Keratinocyte (primary cell): ENCODE results near the gene KLF11. TPM values are rescaled to one million over a fixed set of nuclear protein-coding genes. Genes with fewer than 3 reads are reported as not detected.

Experiments used
- DNase-seq: peaks from one replicate; pipeline ENCODE4 v3.0.0-alpha.2; 2011; ENCODE audit warnings: low read depth, missing footprints, low spot score
- FAIRE-seq: peaks from 2 replicates; lab custom pipeline; 2011; peaks lifted over from hg19 to GRCh38; lab: Jason Lieb, UNC
- H2AFZ ChIP-seq: 2 replicates; pipeline ENCODE4 v1.6.0; 2012; ENCODE audit warnings: low read length, control low read depth, inconsistent platforms; ENCODE audit not compliant: control insufficient read depth
- H3K27ac ChIP-seq: 2 replicates; pipeline ENCODE4 v1.5.1; 2011; ENCODE audit warnings: low read length; ENCODE audit not compliant: control insufficient read depth, insufficient read depth
- H3K27me3 ChIP-seq: 3 replicates; pipeline ENCODE4 v1.6.0; 2011; ENCODE audit warnings: low read length; ENCODE audit not compliant: control insufficient read depth, insufficient read depth; ENCODE audit errors: extremely low read depth
- H3K36me3 ChIP-seq, 2 experiments: 2 replicates in 1 of 2; 3 replicates in 1 of 2; pipeline ENCODE4 v1.5.1; 2011; ENCODE audit warnings: low read length in 2 of 2, mild to moderate bottlenecking in 1 of 2; ENCODE audit not compliant: control insufficient read depth in 2 of 2, insufficient read depth in 2 of 2; ENCODE audit errors: extremely low read depth in 1 of 2
- H3K4me1 ChIP-seq: 3 replicates; pipeline ENCODE4 v1.5.1; 2011; ENCODE audit warnings: low read length; ENCODE audit not compliant: control insufficient read depth, insufficient read depth; ENCODE audit errors: extremely low read depth
- H3K4me2 ChIP-seq: 3 replicates; pipeline ENCODE4 v1.6.0; 2011; ENCODE audit warnings: low read depth, low read length; ENCODE audit not compliant: control insufficient read depth, insufficient read depth; ENCODE audit errors: extremely low read depth
- H3K4me3 ChIP-seq, 3 experiments: fragments of 200-600 bp in 1 of 3; sonication (generic) in 1 of 3; 2 replicates in 2 of 3; 3 replicates in 1 of 3; pipeline ENCODE4 v1.5.1; 2011 to 2016; ENCODE audit warnings: low read length in 3 of 3, mild to moderate bottlenecking in 3 of 3, control low read depth in 2 of 3, inconsistent platforms in 1 of 3, low read depth in 1 of 3, mixed read lengths in 1 of 3, mixed run types in 1 of 3, moderate library complexity in 1 of 3; ENCODE audit not compliant: control insufficient read depth in 2 of 3, insufficient read depth in 2 of 3; ENCODE audit errors: extremely low read depth in 1 of 3
- H3K79me2 ChIP-seq: 2 replicates; pipeline ENCODE4 v1.6.0; 2012; ENCODE audit warnings: low read length; ENCODE audit not compliant: control insufficient read depth, insufficient read depth
- H3K9ac ChIP-seq: 3 replicates; pipeline ENCODE4 v1.6.0; 2011; ENCODE audit warnings: low read length; ENCODE audit not compliant: control insufficient read depth, insufficient read depth; ENCODE audit errors: extremely low read depth
- H3K9me1 ChIP-seq: 3 replicates; pipeline ENCODE4 v1.6.0; 2011; ENCODE audit warnings: low read length; ENCODE audit not compliant: control insufficient read depth, insufficient read depth; ENCODE audit errors: extremely low read depth
- H3K9me3 ChIP-seq: 2 replicates; pipeline ENCODE4 v1.5.1; 2012; ENCODE audit warnings: low read depth, low read length; ENCODE audit not compliant: control insufficient read depth
- H4K20me1 ChIP-seq: 3 replicates; pipeline ENCODE4 v1.6.0; 2011; ENCODE audit warnings: low read length; ENCODE audit not compliant: control insufficient read depth, insufficient read depth; ENCODE audit errors: extremely low read depth
- EZH2 ChIP-seq: IDR thresholded peaks from one replicate; pipeline ENCODE4 v1.6.1; 2012; ENCODE audit warnings: inconsistent platforms, mild to moderate bottlenecking, low read length, moderate library complexity
- dilution Hi-C: fragments of 300-500 bp; cut with MboI; formaldehyde crosslinking; loops from one replicate; pipeline ENCODE4 v1.7.0; 2020; ENCODE audit warnings: low sequenced_read_pairs; ENCODE audit not compliant: extremely low pct_ligation_motif_present
- polyA plus RNA-seq, 5 experiments: library from polyadenylated mRNA; depleted of rRNA in 3 of 5; stranded (reverse) in 3 of 5; stranded (forward) in 1 of 5; unstranded in 1 of 5; fragments of >200 nt; gene quantifications; 1 replicate in 1 of 5; 2 replicates in 3 of 5; 3 replicates in 1 of 5; pipeline versions ENCODE4 v1.2.1 to v1.2.3, GENCODE V29; 2011 to 2012; ENCODE audit warnings: missing spikeins in 2 of 5, low read depth in 1 of 5, low replicate concordance in 1 of 5
- TF ChIP-seq, protein P1 (sequence below), 3 experiments: IDR thresholded peaks in 1 of 3; conservative IDR thresholded peaks in 1 of 3; optimal IDR thresholded peaks in 1 of 3; 2 replicates in 2 of 3; 3 replicates in 1 of 3; pipeline versions ENCODE3 to v1.5.1; 2011; ENCODE audit warnings: low read length in 3 of 3, mild to moderate bottlenecking in 3 of 3, moderate library complexity in 2 of 3, control low read depth in 1 of 3, inconsistent platforms in 1 of 3; ENCODE audit not compliant: insufficient read depth in 2 of 3; ENCODE audit errors: extremely low read depth in 1 of 3

KLF11 gene
- polyA plus RNA-seq, 1 donor (not counting 4 experiments of a cell fraction or from before 2014, with no cell fraction given), result 7.0 TPM

DNA sequence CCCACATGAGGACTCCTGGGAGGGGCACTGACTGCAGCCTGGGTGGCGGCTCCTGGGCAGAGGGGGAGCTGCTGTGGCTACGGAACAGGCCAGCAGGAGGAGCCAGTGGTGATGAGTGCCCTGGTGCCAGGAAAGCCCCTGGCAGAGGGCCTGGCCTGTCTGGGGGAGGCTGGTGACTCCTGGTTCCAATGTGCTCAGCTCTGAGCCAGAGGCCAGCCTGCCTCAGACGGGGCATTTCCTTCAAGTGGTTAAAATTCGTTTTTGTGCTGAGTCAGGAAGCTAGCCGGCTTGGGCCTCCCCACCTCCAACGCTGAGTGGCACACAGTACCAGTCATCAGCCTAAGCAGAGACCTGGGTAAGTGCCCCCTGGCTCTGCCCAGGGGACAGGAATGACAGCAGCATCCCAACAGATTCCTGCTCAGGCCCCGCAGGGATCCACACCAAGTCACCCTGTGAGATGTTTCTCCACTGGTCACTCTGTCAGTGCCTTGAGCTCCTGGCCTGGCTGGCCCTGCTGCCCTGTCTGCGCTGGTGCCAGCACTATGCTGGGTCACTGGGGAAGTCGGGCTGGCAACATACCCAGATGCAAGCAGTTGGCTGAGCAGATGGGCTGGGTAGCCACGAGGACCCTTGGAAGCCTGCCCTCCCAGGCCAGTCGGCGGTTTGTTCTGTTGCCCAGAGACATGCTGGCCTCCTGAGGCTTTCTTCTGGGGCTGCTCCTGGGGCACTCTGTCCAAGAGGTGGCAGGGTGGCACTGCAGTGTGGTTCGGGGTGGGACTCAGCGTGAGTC, 7.1 kb upstream of the KLF11 start:
- H3K4me1 ChIP-seq, result peaks cover 26% of the 10 kb centered on the region
- no peak overlapping the region for H3K4me3 ChIP-seq
- H2AFZ ChIP-seq, result no peak overlapping the region
- H3K79me2 ChIP-seq, result no peaks in the 10 kb centered on the region
- H3K9ac ChIP-seq, result peak overlapping the region; percentile 25
- no peaks in the 10 kb centered on the region for H4K20me1 ChIP-seq
- no peak for FAIRE-seq
- no peak overlapping the region for H3K27ac ChIP-seq
- H3K4me2 ChIP-seq, result peak overlapping the region; percentile 39
- no peaks in the 10 kb centered on the region for H3K27me3 ChIP-seq
- no peaks in the 10 kb centered on the region for H3K9me3 ChIP-seq
- TF ChIP-seq, protein P1, sequence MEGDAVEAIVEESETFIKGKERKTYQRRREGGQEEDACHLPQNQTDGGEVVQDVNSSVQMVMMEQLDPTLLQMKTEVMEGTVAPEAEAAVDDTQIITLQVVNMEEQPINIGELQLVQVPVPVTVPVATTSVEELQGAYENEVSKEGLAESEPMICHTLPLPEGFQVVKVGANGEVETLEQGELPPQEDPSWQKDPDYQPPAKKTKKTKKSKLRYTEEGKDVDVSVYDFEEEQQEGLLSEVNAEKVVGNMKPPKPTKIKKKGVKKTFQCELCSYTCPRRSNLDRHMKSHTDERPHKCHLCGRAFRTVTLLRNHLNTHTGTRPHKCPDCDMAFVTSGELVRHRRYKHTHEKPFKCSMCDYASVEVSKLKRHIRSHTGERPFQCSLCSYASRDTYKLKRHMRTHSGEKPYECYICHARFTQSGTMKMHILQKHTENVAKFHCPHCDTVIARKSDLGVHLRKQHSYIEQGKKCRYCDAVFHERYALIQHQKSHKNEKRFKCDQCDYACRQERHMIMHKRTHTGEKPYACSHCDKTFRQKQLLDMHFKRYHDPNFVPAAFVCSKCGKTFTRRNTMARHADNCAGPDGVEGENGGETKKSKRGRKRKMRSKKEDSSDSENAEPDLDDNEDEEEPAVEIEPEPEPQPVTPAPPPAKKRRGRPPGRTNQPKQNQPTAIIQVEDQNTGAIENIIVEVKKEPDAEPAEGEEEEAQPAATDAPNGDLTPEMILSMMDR (optimal IDR thresholded peaks at IDR 0.05 in 1 of 3, IDR thresholded peaks at IDR 0.05 in 1 of 3, conservative IDR thresholded peaks at IDR 0.05 in 1 of 3; ENCODE audit: extremely low read depth in 1 of 3, insufficient read depth in 2 of 3, low read length in 3 of 3), result peak; percentile 70 to 81 (median 72)
- TF ChIP-seq EZH2, result no peak
- no peak for DNase-seq
- H3K9me1 ChIP-seq, result no peaks in the 10 kb centered on the region
- dilution Hi-C loops, result loop anchor here (25.0 kb wide), 1 partner anchor 274 kb away; no protein-coding TSS in a partner anchor
- no peaks in the 10 kb centered on the region for H3K36me3 ChIP-seq

DNA sequence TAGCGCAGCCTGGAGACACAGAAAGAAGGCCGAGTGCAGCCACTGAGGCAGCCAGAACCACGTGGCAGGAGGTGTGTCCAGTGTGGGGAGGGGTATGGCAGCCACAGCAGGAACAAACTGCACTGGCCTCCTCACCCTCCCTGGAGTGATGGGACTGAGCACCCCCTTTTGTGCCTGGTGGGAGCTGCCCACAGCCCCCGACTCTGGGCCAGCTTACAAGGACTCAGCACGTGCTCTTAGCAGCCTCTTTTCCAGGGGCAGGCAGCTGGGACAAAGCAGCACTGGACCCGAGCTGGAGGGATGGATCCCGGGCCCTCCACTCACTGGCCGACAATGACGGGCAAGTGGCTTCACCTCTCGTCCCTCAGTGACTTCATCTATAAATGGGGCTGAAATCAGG, 5.2 kb upstream of the KLF11 start:
- Histone ChIP-seq H3K36me3 (no peaks in the 10 kb centered on the region), H3K4me2 (no peak overlapping the region), H3K27ac (no peak overlapping the region), H3K9me3 (no peaks in the 10 kb centered on the region), H3K79me2 (no peaks in the 10 kb centered on the region), H3K27me3 (peaks cover 10% of the 10 kb centered on the region), H3K9me1 (no peaks in the 10 kb centered on the region), H3K4me1 (peaks cover 28% of the 10 kb centered on the region), H3K9ac (no peak overlapping the region), H3K4me3 (no peak overlapping the region), H2AFZ (no peak overlapping the region), H4K20me1 (no peaks in the 10 kb centered on the region)
- DNase-seq, result no peak
- dilution Hi-C loops, result loop anchor here (25.0 kb wide), 1 partner anchor 276 kb away; no protein-coding TSS in a partner anchor
- no peak for TF ChIP-seq EZH2
- TF ChIP-seq, protein P1 (optimal IDR thresholded peaks at IDR 0.05 in 1 of 3, IDR thresholded peaks at IDR 0.05 in 1 of 3, conservative IDR thresholded peaks at IDR 0.05 in 1 of 3; ENCODE audit: extremely low read depth in 1 of 3, insufficient read depth in 2 of 3, low read length in 3 of 3), result no peak
- FAIRE-seq, result no peak
